Mucosa of descending colon (tissue), 3 donors: Measurements from ENCODE around the gene ABLIM1. TPM values are rescaled to one million over a fixed set of nuclear protein-coding genes. Genes with fewer than 3 reads are reported as not detected.

Experiments
- ATAC-seq: fragments of 200-7000 bp; cut with Tn5 transposase; one replicate; pipeline ENCODE4 v1.9.1; 2020; ENCODE audit warnings: mild to moderate bottlenecking, moderate library complexity
- DNase-seq, 3 donors: peaks; one replicate each; pipeline ENCODE4 v3.0.0-alpha.2; 2020
- H3K36me3 ChIP-seq: fragments of 200-600 bp; one replicate; pipeline ENCODE4 v1.8.0; 2021; ENCODE audit warnings: low read depth, mild to moderate bottlenecking
- H3K4me1 ChIP-seq: fragments of 200-600 bp; one replicate; pipeline ENCODE4 v1.8.0; 2021; ENCODE audit warnings: low read depth, mild to moderate bottlenecking
- H3K4me3 ChIP-seq: fragments of 200-600 bp; one replicate; pipeline ENCODE4 v1.8.0; 2021; ENCODE audit warnings: mild to moderate bottlenecking
- H3K9me3 ChIP-seq: fragments of 200-600 bp; one replicate; pipeline ENCODE4 v1.8.0; 2021; ENCODE audit warnings: mild to moderate bottlenecking
- CTCF ChIP-seq: fragments of 200-600 bp; IDR thresholded peaks from one replicate; pipeline ENCODE4 v1.8.0; 2022; ENCODE audit warnings: antibody characterized with exemption, mild to moderate bottlenecking
- intact Hi-C, 2 donors: fragments of 100-400 bp; cut with DNase I in 1 of 2; cut with micrococcal nuclease in 1 of 2; formaldehyde crosslinking; loops; one replicate each; pipeline versions ENCODE4 v1.11.0 to v1.11.1; 2022; cut with DNase I, micrococcal nuclease
- total RNA-seq, 3 donors: library from RNA; stranded (reverse); fragmentation: NEBNext Ultra II Directional in 2 of 3; extraction: Animal tissue kit (Norgen Biotek cat#: 25700) in 2 of 3; gene quantifications; one replicate each; pipeline versions ENCODE4 v1.2.1 to v1.2.4, GENCODE V29; 2021 to 2023
- donor health status: DM: no; HTN: no; CAD: no; lungs with moderate emphysema.
- donor health status: DM: no; HTN: no; CAD: no.
- donor health status: DM: no; HTN: yes; CAD: no.

ABLIM1 gene
- total RNA-seq, 3 donors from 2014 or later: 67.1 to 122 (median 103) TPM

GRCh38 chr10:114540236-114540635, 117.8 kb downstream of the ABLIM1 start:
- intact Hi-C loops: loop anchor here in 1 of 2 donors (10.0 kb wide), 2 partner anchors 45 to 235 kb away; no protein-coding TSS in a partner anchor
- Histone ChIP-seq H3K9me3 (no peaks in the 10 kb centered on the region), H3K36me3 (no peaks in the 10 kb centered on the region), H3K4me1 (peaks cover 17% of the 10 kb centered on the region), H3K4me3 (no peak overlapping the region)
- ATAC-seq: no peak
- TF ChIP-seq CTCF: no peak
- no peak for DNase-seq

GRCh38 chr10:114539623-114540022, 118.5 kb downstream of the ABLIM1 start:
- intact Hi-C loops: loop anchor here in 1 of 2 donors (10.0 kb wide), 2 partner anchors 45 to 235 kb away; no protein-coding TSS in a partner anchor
- TF ChIP-seq CTCF: no peak
- Histone ChIP-seq H3K4me3 (no peak overlapping the region), H3K4me1 (peaks cover 17% of the 10 kb centered on the region), H3K36me3 (no peaks in the 10 kb centered on the region), H3K9me3 (no peaks in the 10 kb centered on the region)
- ATAC-seq (no peak), DNase-seq (no peak)

GRCh38 chr10:114538181-114538906, 119.7 kb downstream of the ABLIM1 start:
- ATAC-seq (peak; percentile 89), DNase-seq (peak; percentile 82 to 91 (median 86))
- intact Hi-C loops: no loop called here
- Histone ChIP-seq H3K4me1 (peaks cover 14% of the 10 kb centered on the region), H3K9me3 (no peaks in the 10 kb centered on the region), H3K4me3 (no peak overlapping the region), H3K36me3 (no peaks in the 10 kb centered on the region)
- no peak for TF ChIP-seq CTCF

GRCh38 chr10:114537736-114538135, 120.3 kb downstream of the ABLIM1 start:
- ATAC-seq (no peak), DNase-seq (no peak)
- no peaks in the 10 kb centered on the region for H3K9me3 ChIP-seq
- no peak for TF ChIP-seq CTCF
- H3K4me3 ChIP-seq: no peak overlapping the region
- intact Hi-C loops: no loop called here
- no peaks in the 10 kb centered on the region for H3K36me3 ChIP-seq
- H3K4me1 ChIP-seq: peaks cover 14% of the 10 kb centered on the region

- Histone ChIP-seq H3K36me3 (no peaks in the 10 kb centered on the region), H3K4me3 (no peak overlapping the region), H3K4me1 (peaks cover 9% of the 10 kb centered on the region), H3K9me3 (no peaks in the 10 kb centered on the region)
- TF ChIP-seq CTCF: no peak
- no peak for DNase-seq
- no peak for ATAC-seq
- intact Hi-C loops: no loop called here
Measured at GRCh38 chr10:114534571-114534981, 123.5 kb downstream of the ABLIM1 start.
